ENCODE results near the gene PCNP.
"Not testable (repeated sequence)": the region's sequence is repeated elsewhere in the genome, so short reads cannot be mapped to it uniquely, and the experiment has no call there.

The PCNP gene

GRCh38 chr3:101638261-101638745 lies 64.3 kb downstream of the PCNP start:
- no peak for TF ChIP-seq EZH2phosphoT487 (conservative IDR thresholded peaks at IDR 0.05; ENCODE audit: low read length)
- TF ChIP-seq, protein P1, sequence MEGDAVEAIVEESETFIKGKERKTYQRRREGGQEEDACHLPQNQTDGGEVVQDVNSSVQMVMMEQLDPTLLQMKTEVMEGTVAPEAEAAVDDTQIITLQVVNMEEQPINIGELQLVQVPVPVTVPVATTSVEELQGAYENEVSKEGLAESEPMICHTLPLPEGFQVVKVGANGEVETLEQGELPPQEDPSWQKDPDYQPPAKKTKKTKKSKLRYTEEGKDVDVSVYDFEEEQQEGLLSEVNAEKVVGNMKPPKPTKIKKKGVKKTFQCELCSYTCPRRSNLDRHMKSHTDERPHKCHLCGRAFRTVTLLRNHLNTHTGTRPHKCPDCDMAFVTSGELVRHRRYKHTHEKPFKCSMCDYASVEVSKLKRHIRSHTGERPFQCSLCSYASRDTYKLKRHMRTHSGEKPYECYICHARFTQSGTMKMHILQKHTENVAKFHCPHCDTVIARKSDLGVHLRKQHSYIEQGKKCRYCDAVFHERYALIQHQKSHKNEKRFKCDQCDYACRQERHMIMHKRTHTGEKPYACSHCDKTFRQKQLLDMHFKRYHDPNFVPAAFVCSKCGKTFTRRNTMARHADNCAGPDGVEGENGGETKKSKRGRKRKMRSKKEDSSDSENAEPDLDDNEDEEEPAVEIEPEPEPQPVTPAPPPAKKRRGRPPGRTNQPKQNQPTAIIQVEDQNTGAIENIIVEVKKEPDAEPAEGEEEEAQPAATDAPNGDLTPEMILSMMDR (IDR thresholded peaks at IDR 0.05; ENCODE audit: insufficient read depth, low read length, poor library complexity, severe bottlenecking): no peak
- Histone ChIP-seq H3K27me3 (ENCODE audit: low read length) (no peaks in the 10 kb centered on the region), H3K36me3 (ENCODE audit: low read length) (no peaks in the 10 kb centered on the region), H3F3A (ENCODE audit: insufficient read depth) (no peaks in the 10 kb centered on the region), H3K27ac (ENCODE audit: low read depth, low read length) (no peak overlapping the region), H4K20me1 (ENCODE audit: low read depth, low read length) (no peaks in the 10 kb centered on the region), H3K79me2 (ENCODE audit: insufficient read depth, low read length) (no peaks in the 10 kb centered on the region), H2AFZ (ENCODE audit: low read depth, low read length, severe bottlenecking) (no peak overlapping the region), H3K9me3 (ENCODE audit: insufficient read depth, low read length) (no peaks in the 10 kb centered on the region), H3K9me2 (replicated peaks; ENCODE audit: insufficient read depth, low read length) (no peaks in the 10 kb centered on the region), H3K9ac (ENCODE audit: low read length) (no peak overlapping the region), H3K4me2 (ENCODE audit: low read depth, low read length, poor library complexity, severe bottlenecking) (no peak overlapping the region), H3K4me3 (ENCODE audit: insufficient read depth, low read length, poor library complexity, severe bottlenecking) (no peak overlapping the region)

- H3K79me2 ChIP-seq (ENCODE audit: insufficient read depth, low read length): no peaks in the 10 kb centered on the region
- no peaks in the 10 kb centered on the region for H3K27me3 ChIP-seq (ENCODE audit: low read length)
- H3K36me3 ChIP-seq (ENCODE audit: low read length): no peaks in the 10 kb centered on the region
- H3K9me3 ChIP-seq (ENCODE audit: insufficient read depth, low read length): no peaks in the 10 kb centered on the region
- H3K4me3 ChIP-seq (ENCODE audit: insufficient read depth, low read length, poor library complexity, severe bottlenecking): no peak overlapping the region
- no peak overlapping the region for H3K27ac ChIP-seq (ENCODE audit: low read depth, low read length)
- H4K20me1 ChIP-seq (ENCODE audit: low read depth, low read length): no peaks in the 10 kb centered on the region
- TF ChIP-seq, protein P1 (IDR thresholded peaks at IDR 0.05; ENCODE audit: insufficient read depth, low read length, poor library complexity, severe bottlenecking): no peak
- TF ChIP-seq EZH2phosphoT487 (conservative IDR thresholded peaks at IDR 0.05; ENCODE audit: low read length): no peak
- no peak overlapping the region for H2AFZ ChIP-seq (ENCODE audit: low read depth, low read length, severe bottlenecking)
- H3F3A ChIP-seq (ENCODE audit: insufficient read depth): no peaks in the 10 kb centered on the region
- H3K4me2 ChIP-seq (ENCODE audit: low read depth, low read length, poor library complexity, severe bottlenecking): no peak overlapping the region
- H3K9ac ChIP-seq (ENCODE audit: low read length): no peak overlapping the region
- no peaks in the 10 kb centered on the region for H3K9me2 ChIP-seq (replicated peaks; ENCODE audit: insufficient read depth, low read length)
These were observed 65.4 kb downstream of the PCNP start for GRCh38 chr3:101639280-101639963.

DNA sequence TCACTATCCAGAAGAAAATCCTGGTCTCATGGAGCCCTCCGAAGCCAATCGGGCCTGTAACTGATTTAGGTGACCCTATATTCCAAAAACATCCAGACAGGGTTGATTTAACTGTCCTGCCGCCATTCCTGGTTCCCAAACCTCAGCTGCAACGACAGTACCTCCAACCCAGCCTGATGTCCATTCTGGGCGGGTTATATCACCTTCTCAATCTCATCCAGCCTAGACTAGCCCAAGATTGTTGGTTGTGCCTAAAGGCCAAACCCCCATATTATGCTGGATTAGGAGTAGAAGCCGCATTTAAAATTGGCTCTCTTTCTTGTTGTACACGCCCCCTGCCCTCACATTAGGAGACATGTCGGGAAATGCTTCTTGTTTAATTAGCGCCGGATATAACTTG lies 66.3 kb downstream of the PCNP start:
- TF ChIP-seq, protein P1 (IDR thresholded peaks at IDR 0.05; ENCODE audit: insufficient read depth, low read length, poor library complexity, severe bottlenecking): no peak
- TF ChIP-seq EZH2phosphoT487 (conservative IDR thresholded peaks at IDR 0.05; ENCODE audit: low read length): no peak
- Histone ChIP-seq H3K27ac (ENCODE audit: low read depth, low read length) (no peak overlapping the region), H3K36me3 (ENCODE audit: low read length) (no peaks in the 10 kb centered on the region), H3K79me2 (ENCODE audit: insufficient read depth, low read length) (no peaks in the 10 kb centered on the region), H3K9me3 (ENCODE audit: insufficient read depth, low read length) (no peaks in the 10 kb centered on the region), H3F3A (ENCODE audit: insufficient read depth) (no peaks in the 10 kb centered on the region), H2AFZ (ENCODE audit: low read depth, low read length, severe bottlenecking) (no peak overlapping the region), H3K9ac (ENCODE audit: low read length) (no peak overlapping the region), H3K4me2 (ENCODE audit: low read depth, low read length, poor library complexity, severe bottlenecking) (no peak overlapping the region), H4K20me1 (ENCODE audit: low read depth, low read length) (no peaks in the 10 kb centered on the region), H3K27me3 (ENCODE audit: low read length) (no peaks in the 10 kb centered on the region), H3K9me2 (replicated peaks; ENCODE audit: insufficient read depth, low read length) (no peaks in the 10 kb centered on the region), H3K4me3 (ENCODE audit: insufficient read depth, low read length, poor library complexity, severe bottlenecking) (no peak overlapping the region)

DNA sequence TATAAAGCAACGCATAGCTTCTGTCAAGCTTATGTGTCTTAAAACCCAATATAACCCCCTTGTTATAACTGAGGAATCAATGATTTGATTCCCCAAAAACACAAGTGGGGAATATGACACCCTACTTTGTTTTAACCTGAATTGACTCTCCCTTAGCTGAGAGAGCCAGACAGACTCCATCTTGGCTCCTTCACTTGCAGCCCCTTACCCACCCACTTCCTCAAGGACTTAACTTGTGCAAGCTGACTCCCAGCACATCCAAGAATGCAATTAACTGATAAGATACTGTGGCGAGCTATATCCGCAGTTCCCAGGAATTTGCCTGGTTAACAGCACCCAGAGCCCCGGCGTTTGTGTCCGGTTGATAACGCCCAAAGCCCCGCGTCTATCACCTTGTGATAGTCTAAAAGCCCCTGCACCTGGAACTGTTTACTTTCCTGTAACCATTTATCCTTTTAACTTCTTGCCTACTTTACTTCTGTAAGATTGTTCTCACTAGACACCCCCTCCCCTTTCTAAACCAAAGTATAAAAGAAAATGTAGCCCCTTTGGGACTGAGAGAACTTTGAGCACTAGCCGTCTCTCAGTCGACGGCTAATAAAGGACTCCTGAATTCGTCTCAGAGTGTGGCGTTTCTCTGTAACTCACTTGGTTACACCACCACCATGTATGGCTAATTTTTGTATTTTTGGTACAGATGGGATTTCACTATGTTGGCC lies 67.6 kb downstream of the PCNP start:
- not testable (repeated sequence) for H3K36me3 ChIP-seq (ENCODE audit: low read length); H3K27me3 ChIP-seq (ENCODE audit: low read length); H3K9me2 ChIP-seq (replicated peaks; ENCODE audit: insufficient read depth, low read length); H4K20me1 ChIP-seq (ENCODE audit: low read depth, low read length); H3K9ac ChIP-seq (ENCODE audit: low read length); H3K27ac ChIP-seq (ENCODE audit: low read depth, low read length); H2AFZ ChIP-seq (ENCODE audit: low read depth, low read length, severe bottlenecking); H3K9me3 ChIP-seq (ENCODE audit: insufficient read depth, low read length); H3K4me2 ChIP-seq (ENCODE audit: low read depth, low read length, poor library complexity, severe bottlenecking); H3K4me3 ChIP-seq (ENCODE audit: insufficient read depth, low read length, poor library complexity, severe bottlenecking); H3K79me2 ChIP-seq (ENCODE audit: insufficient read depth, low read length); H3F3A ChIP-seq (ENCODE audit: insufficient read depth)
